ENCODE measurements around the gene MSANTD7. TPM values are rescaled to one million over a fixed set of nuclear protein-coding genes. Genes with fewer than 3 reads are reported as not detected.
"Not testable (repeated sequence)": the region's sequence is repeated elsewhere in the genome, so short reads cannot be mapped to it uniquely, and the experiment has no call there.

Gene MSANTD7
- total and polyA plus RNA-seq, 2 experiments from 2014 or later, result 7.2 to 15.9 TPM

GRCh38 chr10:14815681-14816080 lies 22.4 kb upstream of the MSANTD7 start:
- H3K27me3 ChIP-seq (replicated peaks; ENCODE audit: insufficient read depth), result no peaks in the 10 kb centered on the region; the same call in 1 of the 2 replicates
- no peaks in the 10 kb centered on the region for H3K36me3 ChIP-seq (ENCODE audit: low read depth)
- no peaks in the 10 kb centered on the region for H4K20me1 ChIP-seq (ENCODE audit: insufficient read depth)
- no peak overlapping the region for H3K4me3 ChIP-seq
- TF ChIP-seq EZH2 (IDR thresholded peaks at IDR 0.05; ENCODE audit: insufficient read depth, poor library complexity, severe bottlenecking) (no peak), EZH2phosphoT487 (IDR thresholded peaks at IDR 0.05; ENCODE audit: insufficient read depth, low read depth) (no peak)
- no peaks in the 10 kb centered on the region for H3K79me2 ChIP-seq (ENCODE audit: insufficient read depth)
- no peak overlapping the region for H3K4me2 ChIP-seq (ENCODE audit: unreplicated experiment)
- no peak overlapping the region for H2AFZ ChIP-seq
- no peaks in the 10 kb centered on the region for H3K9me2 ChIP-seq (ENCODE audit: insufficient read depth)
- no peak overlapping the region for H3K27ac ChIP-seq
- H3K9ac ChIP-seq, result no peak overlapping the region
- H3F3A ChIP-seq (ENCODE audit: insufficient read depth), result 0 out of 2 replicates have a peak, but pooled peaks cover 6% of the 10 kb centered on the region
- in situ Hi-C loops (cut with MboI), result no loop called here
- no peak for DNase-seq
- no peaks in the 10 kb centered on the region for H3K9me3 ChIP-seq (ENCODE audit: low read depth)
- H3K4me1 ChIP-seq (ENCODE audit: insufficient read depth), result peaks cover 12% of the 10 kb centered on the region
- WGBS, 2 experiments (ENCODE audit: low coverage in 1 of 2, low lambda C conversion rate in 2 of 2, missing lambda C conversion rate in 2 of 2), result 73 to 80% methylated on average over 6 of the region's 6 CpGs

- H3K9me3 ChIP-seq (ENCODE audit: low read depth); H3K9me2 ChIP-seq (ENCODE audit: insufficient read depth); H3K36me3 ChIP-seq (ENCODE audit: low read depth); H4K20me1 ChIP-seq (ENCODE audit: insufficient read depth); H3K4me3 ChIP-seq; DNase-seq; H3K27me3 ChIP-seq (replicated peaks; ENCODE audit: insufficient read depth); in situ Hi-C loops (cut with MboI); H3K79me2 ChIP-seq (ENCODE audit: insufficient read depth); H3F3A ChIP-seq (ENCODE audit: insufficient read depth); H3K4me2 ChIP-seq (ENCODE audit: unreplicated experiment); H3K9ac ChIP-seq; H2AFZ ChIP-seq; H3K27ac ChIP-seq: not testable (repeated sequence)
- 74 to 85% methylated on average over 7 of the region's 7 CpGs for WGBS, 2 experiments (ENCODE audit: low coverage in 1 of 2, low lambda C conversion rate in 2 of 2, missing lambda C conversion rate in 2 of 2)
- H3K4me1 ChIP-seq (ENCODE audit: insufficient read depth), result peaks cover 12% of the 10 kb centered on the region
Observed at GRCh38 chr10:14816717-14817116, 21.4 kb upstream of the MSANTD7 start.

DNA sequence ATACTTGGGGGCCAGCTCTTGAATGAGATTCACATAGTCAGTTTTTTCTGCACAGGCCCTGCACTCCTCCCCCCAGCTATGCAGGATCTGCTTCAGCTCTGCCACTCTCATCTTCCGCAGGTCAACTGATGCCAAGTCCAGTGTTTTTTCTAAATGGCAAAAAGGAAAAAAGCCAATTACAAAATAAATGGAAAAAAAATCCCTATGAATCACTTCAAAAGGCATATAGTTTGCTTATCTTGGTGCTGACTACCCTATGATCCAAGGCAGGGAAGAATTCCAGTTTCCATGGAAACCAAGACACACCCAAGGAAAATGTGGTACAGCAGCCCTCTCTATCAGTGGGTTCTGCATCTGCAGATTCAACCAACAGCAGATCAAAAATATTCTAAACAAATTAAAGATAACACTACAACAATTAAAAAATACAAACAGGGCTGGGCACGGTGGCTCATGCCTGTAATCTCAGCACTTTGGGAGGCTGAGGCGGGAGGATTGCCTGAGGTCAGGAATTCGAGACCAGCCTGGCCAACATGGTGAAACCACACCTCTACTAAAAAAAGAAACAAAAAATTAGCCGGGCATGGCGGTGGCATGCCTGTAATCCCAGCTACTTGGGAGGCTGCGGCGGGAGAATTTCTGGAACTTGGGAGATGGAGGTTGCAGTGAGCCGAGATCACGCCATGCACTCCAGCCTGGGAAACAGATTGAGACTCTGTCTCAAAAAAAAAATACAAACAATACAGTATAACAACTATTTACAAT lies 17.9 kb upstream of the MSANTD7 start:
- H3K4me2 ChIP-seq (ENCODE audit: unreplicated experiment), result peak overlapping the region; percentile 43

DNA sequence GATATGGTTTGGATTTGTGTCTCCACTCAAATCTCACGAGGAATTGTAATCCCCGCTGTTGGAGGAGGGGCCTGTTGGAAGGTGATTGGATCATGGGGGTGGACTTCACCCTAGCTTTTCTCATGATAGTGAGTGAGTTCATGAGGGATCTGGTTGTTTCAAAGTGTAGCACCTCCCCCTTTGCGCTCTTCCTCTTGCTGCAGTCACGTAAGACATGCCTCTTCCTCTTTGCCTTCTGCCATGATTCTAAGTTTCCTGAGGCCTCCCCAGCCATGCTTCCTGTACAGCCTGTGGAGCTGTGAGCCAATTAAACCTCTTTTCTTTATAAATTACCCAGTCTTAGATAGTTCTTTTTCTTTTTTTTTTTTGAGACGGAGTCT lies 17.3 kb upstream of the MSANTD7 start:
- H3K9me3 ChIP-seq (ENCODE audit: low read depth), result no peaks in the 10 kb centered on the region
- no peaks in the 10 kb centered on the region for H3K27me3 ChIP-seq (replicated peaks; ENCODE audit: insufficient read depth)
- H3K36me3 ChIP-seq (ENCODE audit: low read depth), result no peaks in the 10 kb centered on the region
- TF ChIP-seq EZH2 (IDR thresholded peaks at IDR 0.05; ENCODE audit: insufficient read depth, poor library complexity, severe bottlenecking), result no peak
- no peak for TF ChIP-seq EZH2phosphoT487 (IDR thresholded peaks at IDR 0.05; ENCODE audit: insufficient read depth, low read depth)
- H3K79me2 ChIP-seq (ENCODE audit: insufficient read depth), result no peaks in the 10 kb centered on the region
- no peak overlapping the region for H3K9ac ChIP-seq
- H3K4me2 ChIP-seq (ENCODE audit: unreplicated experiment), result no peak overlapping the region
- no peak overlapping the region for H3K27ac ChIP-seq
- no peaks in the 10 kb centered on the region for H4K20me1 ChIP-seq (ENCODE audit: insufficient read depth)
- in situ Hi-C loops (cut with MboI), result loop anchor here (10.0 kb wide), 1 partner anchor 286 kb away; no protein-coding TSS in a partner anchor
- H3K4me1 ChIP-seq (ENCODE audit: insufficient read depth), result peaks cover 12% of the 10 kb centered on the region
- no peak overlapping the region for H3K4me3 ChIP-seq
- no peak overlapping the region for H2AFZ ChIP-seq
- no peak for DNase-seq
- H3K9me2 ChIP-seq (ENCODE audit: insufficient read depth), result no peaks in the 10 kb centered on the region
- 0 out of 2 replicates have a peak, but pooled peaks cover 6% of the 10 kb centered on the region for H3F3A ChIP-seq (ENCODE audit: insufficient read depth)
- 80 to 87% methylated on average over 4 to 5 of the region's 5 CpGs for WGBS, 2 experiments (ENCODE audit: low coverage in 1 of 2, low lambda C conversion rate in 2 of 2, missing lambda C conversion rate in 2 of 2)

More for the DNA sequence above, 17.9 kb upstream of the MSANTD7 start:
- no peaks in the 10 kb centered on the region for H4K20me1 ChIP-seq (ENCODE audit: insufficient read depth)
- TF ChIP-seq EZH2 (IDR thresholded peaks at IDR 0.05; ENCODE audit: insufficient read depth, poor library complexity, severe bottlenecking) (no peak), EZH2phosphoT487 (IDR thresholded peaks at IDR 0.05; ENCODE audit: insufficient read depth, low read depth) (no peak)
- no peak overlapping the region for H2AFZ ChIP-seq
- no peak overlapping the region for H3K4me3 ChIP-seq
- H3K9me2 ChIP-seq (ENCODE audit: insufficient read depth), result no peaks in the 10 kb centered on the region
- no peaks in the 10 kb centered on the region for H3K27me3 ChIP-seq (replicated peaks; ENCODE audit: insufficient read depth)
- WGBS, 2 experiments (ENCODE audit: low coverage in 1 of 2, low lambda C conversion rate in 2 of 2, missing lambda C conversion rate in 2 of 2), result 79 to 80% methylated on average over 10 of the region's 10 CpGs
- peaks cover 12% of the 10 kb centered on the region for H3K4me1 ChIP-seq (ENCODE audit: insufficient read depth)
- in situ Hi-C loops (cut with MboI), result loop anchor here (10.0 kb wide), 1 partner anchor 285 kb away; no protein-coding TSS in a partner anchor
- H3K9ac ChIP-seq, result no peak overlapping the region
- H3K36me3 ChIP-seq (ENCODE audit: low read depth), result no peaks in the 10 kb centered on the region
- H3F3A ChIP-seq (ENCODE audit: insufficient read depth), result 0 out of 2 replicates have a peak, but pooled peaks cover 6% of the 10 kb centered on the region
- H3K27ac ChIP-seq, result peak overlapping the region; percentile 14; the same call in 1 of the 2 replicates
- H3K79me2 ChIP-seq (ENCODE audit: insufficient read depth), result no peaks in the 10 kb centered on the region
- peak; percentile 84 for DNase-seq
- no peaks in the 10 kb centered on the region for H3K9me3 ChIP-seq (ENCODE audit: low read depth)
